BLaER1 treated with 17β-estradiol and CSF1 and Interleukin-3, amounts not matched to agents 10 nM and 100 nM (cell line): ENCODE measurements around the gene CHST2.

Experiments used
- H3K27ac ChIP-seq, 11 experiments: shearing (Covaris generic); formaldehyde crosslinking; 2 replicates each; pipeline ENCODE4 v1.8.1; 2022
- H3K27me3 ChIP-seq, 11 experiments: shearing (Covaris generic); formaldehyde crosslinking; 2 replicates each; pipeline ENCODE4 v1.8.1; 2022
- H3K36me3 ChIP-seq, 11 experiments: shearing (Covaris generic); formaldehyde crosslinking; 2 replicates each; pipeline ENCODE4 v1.8.1; 2022
- H3K4me1 ChIP-seq, 10 experiments: shearing (Covaris generic); formaldehyde crosslinking; 2 replicates each; pipeline ENCODE4 v1.8.1; 2022
- H3K4me2 ChIP-seq, 11 experiments: shearing (Covaris generic); formaldehyde crosslinking; 2 replicates each; pipeline ENCODE4 v1.8.1; 2022
- H3K4me3 ChIP-seq, 10 experiments: shearing (Covaris generic); formaldehyde crosslinking; 2 replicates each; pipeline ENCODE4 v1.8.1; 2022
- H3K9ac ChIP-seq, 11 experiments: shearing (Covaris generic); formaldehyde crosslinking; 2 replicates each; pipeline ENCODE4 v1.8.1; 2022
- H3K9me3 ChIP-seq, 11 experiments: shearing (Covaris generic); formaldehyde crosslinking; replicated peaks in 1 of 11; 2 replicates each; pipeline ENCODE4 v1.8.1; 2022
- H4K20me1 ChIP-seq, 11 experiments: shearing (Covaris generic); formaldehyde crosslinking; 2 replicates each; pipeline ENCODE4 v1.8.1; 2022
- Cebpa-rat ChIP-seq, 11 experiments: shearing (Covaris generic); IDR thresholded peaks; 2 replicates each; pipeline ENCODE4 v1.8.1; 2022

Gene CHST2

DNA sequence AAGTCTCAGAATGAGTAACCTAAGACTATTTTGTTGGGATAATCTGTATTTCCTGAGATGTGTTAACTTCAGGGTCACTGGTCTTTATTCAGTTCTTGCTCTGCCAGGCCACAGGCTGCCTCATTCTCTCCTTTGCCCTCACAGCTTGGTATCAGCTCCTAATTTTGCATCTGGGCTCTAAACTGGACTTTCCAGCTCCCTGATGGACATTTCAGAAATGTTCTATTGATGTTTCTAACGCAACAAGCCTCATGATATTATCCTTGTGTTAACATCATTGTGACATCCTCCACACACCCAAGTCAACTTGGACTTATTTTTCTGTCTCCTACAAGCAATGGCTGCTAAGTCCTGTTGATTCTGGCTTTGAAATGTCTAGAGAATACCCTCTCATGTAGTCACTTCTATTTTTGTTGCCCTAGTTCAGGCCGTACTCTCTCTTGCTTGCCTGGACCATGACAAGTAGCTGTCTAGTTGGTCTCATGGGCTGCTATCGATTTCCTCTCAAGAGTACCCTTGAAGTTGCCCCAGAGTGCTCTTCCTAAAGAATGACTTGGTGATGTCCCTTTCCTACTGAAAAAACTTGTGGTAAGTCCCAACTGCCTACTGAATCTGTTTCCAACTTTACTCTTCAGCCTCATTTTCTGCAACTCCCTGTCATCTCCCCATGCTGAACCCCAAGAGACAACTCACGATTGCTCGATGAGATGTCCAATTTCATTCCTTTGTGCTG lies 52.7 kb downstream of the CHST2 start:
- H4K20me1 ChIP-seq: no peaks in the 10 kb centered on the region
- H3K9ac ChIP-seq: no peak overlapping the region
- TF ChIP-seq Cebpa-rat (IDR thresholded peaks at IDR 0.05): no peak
- H3K4me1 ChIP-seq: peaks cover 21 to 55% (median 39%) of the 10 kb centered on the region in 10 experiments; a peak in 17 of 20 replicates
- H3K27ac ChIP-seq: peak overlapping the region in 1 of 11 experiments; percentile 12; a peak in 2 of 22 replicates
- no peak overlapping the region for H3K4me3 ChIP-seq
- H3K27me3 ChIP-seq: no peaks in the 10 kb centered on the region
- peak overlapping the region; percentile 21 to 72 (median 37); a peak in 18 of 22 replicates for H3K4me2 ChIP-seq
- no peaks in the 10 kb centered on the region for H3K36me3 ChIP-seq
- peaks cover 16 to 31% (median 23%) of the 10 kb centered on the region in 11 experiments; a peak in 21 of 22 replicates for H3K9me3 ChIP-seq

GRCh38 chr3:143172795-143173145 lies 53.2 kb downstream of the CHST2 start:
- Histone ChIP-seq H3K9me3 (peaks cover 16 to 31% (median 23%) of the 10 kb centered on the region in 11 experiments; a peak in 21 of 22 replicates), H3K4me3 (no peak overlapping the region), H3K27me3 (no peaks in the 10 kb centered on the region), H3K9ac (no peak overlapping the region), H3K27ac (no peak overlapping the region), H3K4me2 (peak overlapping the region in 7 of 11 experiments; percentile 21 to 72 (median 35); a peak in 10 of 22 replicates), H4K20me1 (no peaks in the 10 kb centered on the region), H3K4me1 (peaks cover 21 to 50% (median 39%) of the 10 kb centered on the region in 10 experiments; a peak in 17 of 20 replicates), H3K36me3 (no peaks in the 10 kb centered on the region)
- no peak for TF ChIP-seq Cebpa-rat (IDR thresholded peaks at IDR 0.05)

DNA sequence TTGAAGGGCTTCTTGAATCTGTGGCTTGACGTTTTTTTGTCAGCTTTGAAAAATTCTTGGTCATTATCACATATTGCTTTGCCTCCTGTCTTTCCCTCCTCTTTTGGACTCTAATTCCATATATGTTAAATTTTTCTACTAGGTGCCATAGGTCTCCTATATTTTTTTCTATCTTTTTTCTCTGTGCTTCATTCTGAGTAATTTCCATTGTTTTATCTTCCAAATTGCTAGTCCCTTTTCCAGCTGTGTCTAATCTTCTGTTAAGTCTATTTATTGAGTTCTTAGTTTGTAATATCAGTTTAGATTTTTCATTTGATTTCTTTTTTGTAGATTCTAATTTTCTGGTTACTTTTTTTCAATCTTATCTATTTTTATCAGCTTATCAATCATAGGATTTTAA lies 53.7 kb downstream of the CHST2 start:
- Histone ChIP-seq H3K4me2 (no peak overlapping the region), H3K4me3 (no peak overlapping the region), H3K27ac (no peak overlapping the region), H3K9ac (no peak overlapping the region), H3K36me3 (no peaks in the 10 kb centered on the region), H4K20me1 (no peaks in the 10 kb centered on the region), H3K27me3 (no peaks in the 10 kb centered on the region), H3K9me3 (peaks cover 16 to 31% (median 23%) of the 10 kb centered on the region in 11 experiments; a peak in 21 of 22 replicates), H3K4me1 (peaks cover 21 to 45% (median 38%) of the 10 kb centered on the region in 10 experiments; a peak in 17 of 20 replicates)
- no peak for TF ChIP-seq Cebpa-rat (IDR thresholded peaks at IDR 0.05)
